ENCODE data around the gene PTPRT.

The PTPRT gene

GRCh38 chr20:42603655-42604054, 586.1 kb downstream of the PTPRT start:
- no peak overlapping the region for H3K9ac ChIP-seq (ENCODE audit: low read length)
- no peak overlapping the region for H3K4me3 ChIP-seq (ENCODE audit: low read length)
- H3K27me3 ChIP-seq (ENCODE audit: control insufficient read depth, insufficient read depth, low read length): no peaks in the 10 kb centered on the region

GRCh38 chr20:42598581-42598980, 591.1 kb downstream of the PTPRT start:
- Histone ChIP-seq H3K4me1 (ENCODE audit: control insufficient read depth, insufficient read depth, low read length) (no peaks in the 10 kb centered on the region), H3K9me3 (ENCODE audit: control insufficient read depth, low read length) (no peaks in the 10 kb centered on the region), H3K27me3 (ENCODE audit: control insufficient read depth, insufficient read depth, low read length) (no peaks in the 10 kb centered on the region), H3K36me3 (ENCODE audit: control insufficient read depth, insufficient read depth, low read length) (no peaks in the 10 kb centered on the region), H3K9ac (ENCODE audit: low read length) (no peak overlapping the region), H3K4me3 (ENCODE audit: low read length) (no peak overlapping the region)

More at GRCh38 chr20:42603655-42604054, 586.1 kb downstream of the PTPRT start:
- Histone ChIP-seq H3K36me3 (ENCODE audit: control insufficient read depth, insufficient read depth, low read length) (no peaks in the 10 kb centered on the region), H3K9me3 (ENCODE audit: control insufficient read depth, low read length) (no peaks in the 10 kb centered on the region), H3K4me1 (ENCODE audit: control insufficient read depth, insufficient read depth, low read length) (no peaks in the 10 kb centered on the region)

- H3K27me3 ChIP-seq (ENCODE audit: control insufficient read depth, insufficient read depth, low read length): no peaks in the 10 kb centered on the region
- H3K4me3 ChIP-seq (ENCODE audit: low read length): no peak overlapping the region
- H3K36me3 ChIP-seq (ENCODE audit: control insufficient read depth, insufficient read depth, low read length): no peaks in the 10 kb centered on the region
- no peaks in the 10 kb centered on the region for H3K9me3 ChIP-seq (ENCODE audit: control insufficient read depth, low read length)
- no peak overlapping the region for H3K9ac ChIP-seq (ENCODE audit: low read length)
- no peaks in the 10 kb centered on the region for H3K4me1 ChIP-seq (ENCODE audit: control insufficient read depth, insufficient read depth, low read length)
Measured at GRCh38 chr20:42595625-42596024, 594.1 kb downstream of the PTPRT start.

- no peak overlapping the region for H3K9ac ChIP-seq (ENCODE audit: low read length)
- H3K27me3 ChIP-seq (ENCODE audit: control insufficient read depth, insufficient read depth, low read length): no peaks in the 10 kb centered on the region
- H3K4me1 ChIP-seq (ENCODE audit: control insufficient read depth, insufficient read depth, low read length): no peaks in the 10 kb centered on the region
- H3K9me3 ChIP-seq (ENCODE audit: control insufficient read depth, low read length): no peaks in the 10 kb centered on the region
- H3K4me3 ChIP-seq (ENCODE audit: low read length): no peak overlapping the region
- H3K36me3 ChIP-seq (ENCODE audit: control insufficient read depth, insufficient read depth, low read length): no peaks in the 10 kb centered on the region
Measured at GRCh38 chr20:42594659-42595058, 595.0 kb downstream of the PTPRT start.

GRCh38 chr20:42594011-42594410, 595.7 kb downstream of the PTPRT start:
- Histone ChIP-seq H3K27me3 (ENCODE audit: control insufficient read depth, insufficient read depth, low read length) (no peaks in the 10 kb centered on the region), H3K9ac (ENCODE audit: low read length) (no peak overlapping the region), H3K9me3 (ENCODE audit: control insufficient read depth, low read length) (no peaks in the 10 kb centered on the region), H3K4me3 (ENCODE audit: low read length) (no peak overlapping the region), H3K4me1 (ENCODE audit: control insufficient read depth, insufficient read depth, low read length) (no peaks in the 10 kb centered on the region), H3K36me3 (ENCODE audit: control insufficient read depth, insufficient read depth, low read length) (no peaks in the 10 kb centered on the region)

GRCh38 chr20:42589976-42590639, 599.6 kb downstream of the PTPRT start:
- Histone ChIP-seq H3K27me3 (ENCODE audit: control insufficient read depth, insufficient read depth, low read length) (no peaks in the 10 kb centered on the region), H3K4me3 (ENCODE audit: low read length) (no peak overlapping the region), H3K4me1 (ENCODE audit: control insufficient read depth, insufficient read depth, low read length) (no peaks in the 10 kb centered on the region), H3K9ac (ENCODE audit: low read length) (no peak overlapping the region), H3K9me3 (ENCODE audit: control insufficient read depth, low read length) (no peaks in the 10 kb centered on the region), H3K36me3 (ENCODE audit: control insufficient read depth, insufficient read depth, low read length) (no peaks in the 10 kb centered on the region)

GRCh38 chr20:42588847-42589246, 600.9 kb downstream of the PTPRT start:
- H3K9me3 ChIP-seq (ENCODE audit: control insufficient read depth, low read length): no peaks in the 10 kb centered on the region

GRCh38 chr20:42587427-42587826, 602.3 kb downstream of the PTPRT start:
- H3K4me1 ChIP-seq (ENCODE audit: control insufficient read depth, insufficient read depth, low read length): no peaks in the 10 kb centered on the region
- no peaks in the 10 kb centered on the region for H3K27me3 ChIP-seq (ENCODE audit: control insufficient read depth, insufficient read depth, low read length)
- H3K9ac ChIP-seq (ENCODE audit: low read length): no peak overlapping the region
- H3K4me3 ChIP-seq (ENCODE audit: low read length): no peak overlapping the region
- H3K36me3 ChIP-seq (ENCODE audit: control insufficient read depth, insufficient read depth, low read length): no peaks in the 10 kb centered on the region
- H3K9me3 ChIP-seq (ENCODE audit: control insufficient read depth, low read length): no peaks in the 10 kb centered on the region

More at GRCh38 chr20:42588847-42589246, 600.9 kb downstream of the PTPRT start:
- no peaks in the 10 kb centered on the region for H3K36me3 ChIP-seq (ENCODE audit: control insufficient read depth, insufficient read depth, low read length)
- no peak overlapping the region for H3K9ac ChIP-seq (ENCODE audit: low read length)
- no peaks in the 10 kb centered on the region for H3K4me1 ChIP-seq (ENCODE audit: control insufficient read depth, insufficient read depth, low read length)
- H3K27me3 ChIP-seq (ENCODE audit: control insufficient read depth, insufficient read depth, low read length): no peaks in the 10 kb centered on the region
- no peak overlapping the region for H3K4me3 ChIP-seq (ENCODE audit: low read length)

- Histone ChIP-seq H3K4me3 (ENCODE audit: low read length) (no peak overlapping the region), H3K9ac (ENCODE audit: low read length) (no peak overlapping the region), H3K27me3 (ENCODE audit: control insufficient read depth, insufficient read depth, low read length) (no peaks in the 10 kb centered on the region), H3K9me3 (ENCODE audit: control insufficient read depth, low read length) (no peaks in the 10 kb centered on the region), H3K4me1 (ENCODE audit: control insufficient read depth, insufficient read depth, low read length) (no peaks in the 10 kb centered on the region), H3K36me3 (ENCODE audit: control insufficient read depth, insufficient read depth, low read length) (no peaks in the 10 kb centered on the region)
Measured at GRCh38 chr20:42581311-42581710, 608.4 kb downstream of the PTPRT start.

GRCh38 chr20:42576167-42576566, 613.5 kb downstream of the PTPRT start:
- no peaks in the 10 kb centered on the region for H3K9me3 ChIP-seq (ENCODE audit: control insufficient read depth, low read length)
- H3K27me3 ChIP-seq (ENCODE audit: control insufficient read depth, insufficient read depth, low read length): no peaks in the 10 kb centered on the region
- H3K9ac ChIP-seq (ENCODE audit: low read length): no peak overlapping the region
- no peaks in the 10 kb centered on the region for H3K4me1 ChIP-seq (ENCODE audit: control insufficient read depth, insufficient read depth, low read length)
- H3K36me3 ChIP-seq (ENCODE audit: control insufficient read depth, insufficient read depth, low read length): no peaks in the 10 kb centered on the region
- no peak overlapping the region for H3K4me3 ChIP-seq (ENCODE audit: low read length)

- no peaks in the 10 kb centered on the region for H3K9me3 ChIP-seq (ENCODE audit: control insufficient read depth, low read length)
- H3K27me3 ChIP-seq (ENCODE audit: control insufficient read depth, insufficient read depth, low read length): no peaks in the 10 kb centered on the region
- H3K4me3 ChIP-seq (ENCODE audit: low read length): no peak overlapping the region
- no peaks in the 10 kb centered on the region for H3K36me3 ChIP-seq (ENCODE audit: control insufficient read depth, insufficient read depth, low read length)
- no peaks in the 10 kb centered on the region for H3K4me1 ChIP-seq (ENCODE audit: control insufficient read depth, insufficient read depth, low read length)
- H3K9ac ChIP-seq (ENCODE audit: low read length): no peak overlapping the region
Measured at GRCh38 chr20:42572320-42573016, 617.2 kb downstream of the PTPRT start.

- Histone ChIP-seq H3K9me3 (ENCODE audit: control insufficient read depth, low read length) (no peaks in the 10 kb centered on the region), H3K4me3 (ENCODE audit: low read length) (no peak overlapping the region), H3K36me3 (ENCODE audit: control insufficient read depth, insufficient read depth, low read length) (no peaks in the 10 kb centered on the region)
Measured at GRCh38 chr20:42567409-42567808, 622.3 kb downstream of the PTPRT start.

More at GRCh38 chr20:42567409-42567808, 622.3 kb downstream of the PTPRT start:
- H3K4me1 ChIP-seq (ENCODE audit: control insufficient read depth, insufficient read depth, low read length): no peaks in the 10 kb centered on the region
- no peak overlapping the region for H3K9ac ChIP-seq (ENCODE audit: low read length)
- H3K27me3 ChIP-seq (ENCODE audit: control insufficient read depth, insufficient read depth, low read length): no peaks in the 10 kb centered on the region
